ENCODE measurements around the gene ZNF414.
"Not testable (repeated sequence)": the region's sequence is repeated elsewhere in the genome, so short reads cannot be mapped to it uniquely, and the experiment has no call there.

The ZNF414 gene, protein sequence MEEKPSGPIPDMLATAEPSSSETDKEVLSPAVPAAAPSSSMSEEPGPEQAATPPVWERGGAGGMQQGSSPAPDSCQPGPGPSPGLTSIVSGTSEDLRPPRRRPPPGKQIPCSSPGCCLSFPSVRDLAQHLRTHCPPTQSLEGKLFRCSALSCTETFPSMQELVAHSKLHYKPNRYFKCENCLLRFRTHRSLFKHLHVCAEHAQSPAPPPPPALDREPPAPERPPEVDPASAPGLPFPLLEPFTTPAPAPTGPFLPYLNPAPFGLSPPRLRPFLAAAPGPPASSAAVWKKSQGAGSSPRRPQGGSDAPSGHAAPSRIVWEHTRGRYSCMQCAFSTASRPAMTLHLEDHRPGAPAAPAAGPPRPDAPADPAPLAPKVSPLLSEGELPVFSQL

DNA sequence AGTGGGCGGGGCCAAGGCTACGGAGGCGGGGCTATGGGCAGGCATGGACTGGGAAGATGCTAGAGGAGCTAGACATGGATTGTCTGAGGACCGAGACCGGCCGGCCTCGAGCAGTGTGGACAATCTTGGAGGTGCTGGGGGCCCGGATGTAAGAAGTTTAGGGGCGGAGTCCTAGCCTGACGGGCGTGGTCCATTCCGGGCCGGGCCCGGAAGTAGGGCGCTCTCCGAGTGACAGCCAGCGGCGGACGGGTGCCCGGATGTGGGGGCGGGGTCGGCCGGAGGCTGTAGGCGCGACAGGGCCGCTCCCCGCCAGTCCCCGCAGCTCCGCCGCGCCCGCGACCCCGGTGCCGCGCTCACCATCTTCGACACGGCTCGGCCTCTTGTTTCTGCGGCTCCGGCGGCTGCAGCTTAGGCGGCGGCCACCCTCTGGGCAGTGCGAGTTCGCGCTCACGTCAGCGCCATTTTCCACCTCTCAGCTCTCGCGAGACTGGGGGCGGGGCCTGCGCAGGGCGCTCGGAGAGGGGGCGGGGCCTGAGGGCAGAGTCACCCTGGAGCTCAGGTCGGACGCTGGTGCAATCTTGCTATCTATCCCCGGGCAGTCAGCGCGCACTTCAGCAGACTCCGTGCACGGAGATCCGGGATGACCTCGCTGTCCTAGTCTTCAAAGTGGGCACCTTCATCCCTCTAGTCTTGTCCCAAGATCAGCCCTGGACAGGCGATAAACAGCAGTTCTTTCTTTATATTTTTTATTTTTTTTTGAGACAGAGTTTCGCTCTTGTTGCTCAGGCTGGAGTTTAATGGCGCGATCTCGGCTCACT lies at the start of gene ZNF414:
ZNF414 (minus strand) TSS at position 481 of the 818 bp plus-strand sequence; CDS start at position 360, 121 bp downstream.
- peak; percentile 95 to 96 for DNase-seq

DNA sequence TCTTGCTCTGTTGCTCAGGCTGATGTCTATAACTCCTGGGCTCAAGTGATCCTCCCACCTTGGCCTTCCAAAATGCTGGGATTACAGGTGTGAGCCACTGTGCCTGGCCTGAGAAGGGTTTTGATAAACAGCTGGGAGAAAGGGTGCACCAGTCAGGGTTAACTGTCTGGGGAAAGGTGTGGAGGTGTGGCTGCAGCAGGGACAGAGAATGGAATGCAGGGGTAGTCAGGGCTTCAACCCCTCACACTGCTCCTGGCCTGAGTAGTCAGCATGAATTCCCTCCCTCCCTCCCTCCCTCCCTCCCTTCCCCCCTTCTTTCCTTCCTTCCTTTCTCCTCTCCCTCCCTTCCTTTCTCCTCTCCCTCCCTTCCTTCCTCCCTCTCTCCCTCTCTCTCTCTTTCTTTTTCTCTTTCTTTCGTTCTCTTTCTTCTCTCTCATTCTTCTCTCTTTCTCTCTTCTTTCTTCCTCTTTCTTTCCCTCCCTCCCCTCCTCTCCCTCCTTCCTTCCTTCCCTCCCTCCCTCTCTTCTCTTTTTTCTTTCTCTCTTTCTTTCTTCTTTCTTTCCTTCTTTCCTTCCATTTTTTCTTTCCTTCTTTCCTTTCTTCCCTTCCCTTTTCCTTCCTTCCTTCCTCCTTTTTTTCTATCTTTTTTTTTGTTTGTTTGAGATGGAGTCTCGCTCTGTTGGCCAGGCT lies 47.3 kb upstream of the ZNF414 start:
- no peak for DNase-seq

DNA sequence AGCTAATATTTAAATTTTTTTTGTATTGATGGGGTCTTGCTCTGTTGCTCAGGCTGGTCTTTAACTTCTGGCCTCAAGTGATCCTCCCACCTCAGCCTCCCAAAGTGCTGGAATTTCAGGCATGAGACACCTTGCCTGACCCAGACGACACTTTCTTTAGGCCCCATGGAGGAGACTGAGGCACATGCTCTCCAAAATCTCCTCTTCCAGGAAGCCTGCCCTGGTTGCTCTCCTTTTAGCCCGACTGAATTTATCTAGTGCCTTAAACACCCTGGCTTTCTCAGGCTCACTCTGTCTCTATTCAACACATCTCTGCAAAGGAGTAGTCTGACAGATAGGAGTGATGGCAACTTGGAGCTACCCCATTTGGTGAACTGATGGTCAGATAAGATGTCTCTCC lies 44.4 kb upstream of the ZNF414 start:
- DNase-seq: no peak

DNA sequence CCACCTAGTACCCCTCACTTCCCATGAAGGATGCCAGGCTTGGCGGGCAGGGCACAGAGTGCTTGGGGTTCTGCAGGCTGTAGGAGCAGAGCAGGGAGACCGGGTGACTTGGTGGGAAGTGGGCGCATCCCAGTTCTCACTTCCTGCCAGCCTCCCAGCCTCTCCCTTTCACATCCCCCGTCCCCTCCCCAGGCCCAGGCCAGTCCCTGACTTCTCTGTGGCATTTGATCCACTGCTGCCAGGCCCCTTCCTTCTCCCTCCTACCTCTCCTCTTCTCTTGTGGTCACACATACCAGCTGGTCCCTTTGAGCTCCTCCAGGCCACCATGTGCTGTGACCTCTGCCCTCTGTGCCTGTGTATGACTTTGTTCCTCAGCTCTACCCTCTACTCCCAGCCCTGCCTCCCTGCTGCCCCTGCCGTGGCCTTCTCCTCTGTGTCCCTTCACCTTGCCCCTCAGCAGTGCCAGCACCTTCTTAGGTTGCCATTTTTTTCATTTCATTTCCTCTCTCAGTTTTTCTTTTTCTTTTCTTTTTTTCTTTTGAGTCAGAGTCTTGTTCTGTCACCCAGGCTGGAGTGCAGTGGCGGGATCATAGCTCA lies 43.8 kb upstream of the ZNF414 start:
- no peak for DNase-seq

DNA sequence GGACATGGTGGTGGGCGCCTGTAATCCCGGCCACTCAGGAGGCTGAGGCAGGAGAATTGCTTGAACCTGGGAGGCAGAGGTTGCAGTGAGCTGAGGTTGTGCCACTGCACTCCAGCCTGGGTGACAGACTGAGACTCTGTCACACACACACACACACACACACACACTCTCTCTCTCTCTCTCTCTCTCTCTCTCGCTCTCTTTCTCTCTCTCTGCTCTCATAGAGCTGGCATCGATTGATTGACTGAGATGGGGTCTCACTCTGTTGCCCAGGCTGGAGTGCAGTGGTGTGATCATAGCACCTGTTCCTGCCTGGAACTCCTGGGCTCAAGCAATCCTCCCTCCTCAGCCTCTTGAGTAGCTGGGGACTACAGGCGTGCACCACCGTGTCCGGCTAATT lies 39.8 kb upstream of the ZNF414 start:
- not testable (repeated sequence) for DNase-seq

DNA sequence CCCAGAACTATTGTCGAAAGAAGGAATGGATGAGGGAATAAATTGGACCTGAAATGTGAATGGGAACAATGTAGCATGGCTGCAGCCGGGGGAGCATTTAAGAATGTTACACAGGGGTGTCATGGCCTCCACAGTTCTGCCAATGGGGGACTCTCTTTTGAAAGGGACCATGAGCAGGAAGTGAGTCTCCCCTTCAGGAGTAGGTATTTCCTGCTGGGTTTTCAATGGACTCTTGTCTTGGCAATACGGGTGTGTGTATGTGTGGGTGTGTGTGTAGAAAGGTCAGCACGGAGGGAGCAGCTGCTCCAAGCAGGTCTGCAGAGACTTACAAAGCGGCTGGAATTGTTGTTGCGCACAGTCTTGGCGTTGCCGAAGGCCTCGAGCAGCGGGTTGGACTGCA lies 38.8 kb upstream of the ZNF414 start:
- no peak for DNase-seq

DNA sequence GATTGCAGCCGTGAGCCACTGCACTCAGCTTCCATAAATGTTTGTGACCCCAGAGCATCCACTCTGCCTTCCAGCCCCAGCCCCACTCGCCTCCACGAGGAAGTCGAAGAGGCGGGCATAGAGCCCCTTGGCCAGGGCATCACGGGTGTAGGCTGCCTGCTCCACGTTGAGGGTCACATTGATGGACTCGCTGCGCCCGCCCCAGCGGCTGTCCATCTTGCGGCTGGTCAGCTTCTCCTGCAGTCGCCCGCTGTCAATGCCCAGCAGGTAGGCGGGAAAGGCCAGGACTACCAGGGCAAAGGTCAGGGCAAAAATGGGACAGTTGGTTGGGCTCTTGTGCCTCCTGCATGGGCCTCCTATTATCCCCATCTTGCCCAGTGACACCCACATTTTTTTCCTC lies 36.1 kb upstream of the ZNF414 start:
- DNase-seq: no peak

DNA sequence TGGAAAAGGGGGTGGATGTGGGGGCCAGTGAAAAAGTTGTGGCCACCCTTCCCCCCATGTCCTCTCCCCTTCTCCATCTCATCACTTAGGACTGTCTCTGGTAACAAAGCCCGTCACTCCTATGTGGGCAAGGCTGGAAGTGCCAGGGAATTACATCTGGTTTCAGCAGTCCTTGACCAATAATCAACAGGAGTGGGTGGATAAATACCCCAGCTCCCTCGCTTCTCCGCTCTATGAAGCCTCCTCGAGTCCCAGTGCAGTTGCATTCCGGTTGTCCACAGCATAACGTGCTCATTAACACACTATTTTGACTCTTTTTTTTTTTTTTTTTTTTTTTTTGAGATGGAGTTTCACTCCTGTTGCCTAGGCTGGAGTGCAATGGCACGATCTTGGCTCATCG lies 31.8 kb upstream of the ZNF414 start:
- no peak for DNase-seq

DNA sequence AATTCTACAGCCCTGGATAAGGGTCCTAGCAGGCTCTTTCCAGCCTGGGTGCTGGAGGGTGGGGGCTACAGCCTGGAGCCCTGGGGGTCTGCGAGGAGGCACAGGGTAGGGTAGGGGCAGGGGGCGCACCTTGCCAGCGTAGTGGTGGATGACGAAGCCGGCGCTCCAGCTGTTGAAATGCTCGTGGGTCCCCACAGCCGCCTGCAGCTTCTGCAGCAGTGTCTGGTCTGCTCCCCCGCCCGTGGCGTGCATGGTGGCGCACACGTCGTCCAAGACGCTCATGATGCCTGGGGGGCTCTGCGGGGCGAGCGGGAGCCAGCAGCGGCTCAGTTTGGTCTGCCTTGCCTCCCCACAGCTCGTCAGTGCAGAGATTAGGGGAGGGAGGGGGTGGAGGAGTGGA lies 30.2 kb upstream of the ZNF414 start:
- DNase-seq: no peak

DNA sequence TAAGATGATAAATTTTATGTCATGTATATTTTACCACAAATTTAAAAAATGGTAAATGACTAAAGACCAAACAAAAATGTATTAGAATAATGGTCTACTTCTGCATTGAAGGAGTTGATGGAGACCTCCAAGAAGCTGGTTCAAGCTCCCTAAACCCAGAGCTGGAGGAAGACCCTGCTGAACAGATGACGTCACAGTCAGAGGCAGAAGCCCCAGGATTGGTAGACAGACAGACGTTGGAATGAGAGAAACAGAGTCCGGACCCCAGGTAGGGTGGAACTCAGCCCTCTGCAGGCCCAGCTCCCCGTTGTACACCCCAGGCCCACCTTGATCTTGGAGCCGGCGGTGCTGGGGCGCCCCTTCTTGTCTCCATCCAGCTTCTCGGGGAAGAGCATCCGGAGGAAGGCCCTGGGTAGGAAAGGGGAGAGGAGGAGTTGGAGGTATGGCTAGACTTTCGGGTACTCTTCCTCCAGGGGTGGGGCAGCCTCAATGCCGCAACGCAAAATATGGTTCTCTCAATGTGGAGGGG lies 25.7 kb upstream of the ZNF414 start:
- DNase-seq: no peak

DNA sequence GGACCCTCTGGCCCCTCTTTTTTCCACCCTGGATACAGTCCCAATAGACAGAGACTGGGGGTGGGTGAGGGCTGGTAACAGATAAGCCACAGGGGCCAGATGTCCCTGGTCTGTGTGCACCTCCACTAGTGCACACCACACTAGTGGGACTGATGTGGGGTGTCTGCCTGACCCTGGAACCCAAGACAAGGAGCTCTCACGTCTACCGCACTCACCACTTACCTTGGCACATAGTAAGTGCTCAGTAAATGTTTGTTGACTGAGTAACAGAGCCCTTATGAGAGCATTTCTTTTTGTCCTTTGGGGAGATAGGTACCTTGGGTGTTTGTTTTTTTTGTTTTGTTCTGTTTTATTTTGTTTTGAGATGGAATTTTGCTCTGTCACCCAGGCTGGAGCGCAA lies 23.1 kb upstream of the ZNF414 start:
- DNase-seq: no peak

DNA sequence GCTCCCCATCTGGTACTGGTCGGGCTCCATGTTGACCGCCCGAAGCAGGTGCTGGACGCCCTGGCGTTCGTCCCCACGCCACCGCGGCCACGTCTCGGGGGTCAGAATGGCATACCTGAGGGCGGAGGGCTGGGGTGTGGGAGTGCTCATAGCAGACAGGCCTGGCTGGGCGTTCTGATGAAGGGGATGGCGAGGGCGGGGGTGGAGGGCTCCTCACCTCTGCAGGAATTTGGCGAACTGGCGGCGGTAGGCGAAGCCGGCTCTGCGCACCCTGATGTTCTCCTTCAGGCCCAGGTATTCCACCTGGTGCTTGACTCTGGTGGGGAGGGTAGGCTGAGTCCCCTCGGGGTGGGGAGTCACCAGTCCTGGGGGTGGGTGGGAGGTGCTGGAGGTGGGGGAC lies 22.3 kb upstream of the ZNF414 start:
- DNase-seq: no peak

DNA sequence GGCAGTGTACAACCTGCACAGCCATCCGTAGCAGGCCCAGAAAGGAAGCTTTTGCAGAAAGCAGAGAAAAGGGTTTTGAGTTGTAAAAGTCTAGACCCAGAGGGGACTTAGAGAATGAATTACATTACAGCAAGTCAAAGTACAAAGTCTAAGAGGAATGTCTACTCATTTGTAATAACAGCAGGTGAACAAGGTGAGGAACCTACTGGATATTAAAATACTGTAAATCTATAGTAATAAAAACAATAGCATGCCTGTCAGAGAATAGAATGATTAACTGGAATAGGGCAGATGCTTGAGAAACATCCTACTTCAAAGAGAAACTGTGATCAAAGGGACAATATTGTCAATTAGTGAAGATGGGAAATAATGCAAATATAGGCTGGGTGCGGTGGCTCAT lies 18.3 kb upstream of the ZNF414 start:
- no peak for DNase-seq

DNA sequence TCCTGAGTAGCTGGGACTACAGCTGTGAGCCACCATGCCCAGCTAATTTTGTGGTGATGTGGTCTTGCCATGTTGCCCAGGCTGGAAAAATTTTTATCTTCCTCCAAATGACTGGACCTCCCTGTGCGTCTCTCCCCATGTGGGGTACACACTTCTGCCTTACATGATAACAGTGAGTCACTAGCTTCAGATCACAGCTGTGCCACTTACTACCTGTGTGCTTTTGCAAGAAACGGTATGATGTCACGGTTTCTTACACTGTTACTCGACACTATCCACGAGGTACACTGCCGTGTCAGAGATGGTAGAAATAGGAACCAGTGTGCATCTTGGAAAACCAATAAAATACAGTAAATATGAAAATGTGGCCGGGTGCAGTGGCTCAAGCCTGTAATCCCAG lies 17.5 kb upstream of the ZNF414 start:
- DNase-seq: no peak

DNA sequence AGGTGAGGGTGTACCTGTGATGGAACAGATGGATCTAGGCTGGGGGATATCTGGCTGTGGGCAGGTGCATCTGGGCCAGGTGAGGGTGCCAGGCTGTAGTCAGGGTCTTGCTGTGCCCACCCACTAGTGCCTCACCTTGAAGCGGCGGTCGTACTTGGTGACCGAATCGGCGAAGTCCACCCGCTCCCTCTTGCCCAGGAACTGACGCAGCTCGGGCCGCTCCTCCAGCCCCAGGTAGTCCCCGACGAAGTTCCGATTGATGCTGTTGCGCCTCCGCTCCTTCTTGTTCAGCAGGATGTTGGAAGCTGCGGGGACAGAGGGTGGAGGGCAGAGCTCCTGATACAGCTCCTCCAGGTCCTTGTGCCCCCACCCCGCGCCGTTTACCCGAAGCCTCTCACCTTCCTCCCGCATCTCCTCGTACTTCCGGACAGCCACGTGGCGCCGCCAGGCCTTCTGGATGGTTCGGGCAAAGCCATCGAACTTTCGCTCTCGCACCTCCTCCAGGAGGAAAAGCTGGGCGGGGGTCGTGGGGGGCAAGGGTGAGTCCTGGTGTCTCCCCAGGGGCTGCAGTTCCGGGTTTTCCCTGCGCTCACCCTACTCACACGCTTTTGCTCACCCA lies 16.2 kb upstream of the ZNF414 start:
- no peak for DNase-seq

DNA sequence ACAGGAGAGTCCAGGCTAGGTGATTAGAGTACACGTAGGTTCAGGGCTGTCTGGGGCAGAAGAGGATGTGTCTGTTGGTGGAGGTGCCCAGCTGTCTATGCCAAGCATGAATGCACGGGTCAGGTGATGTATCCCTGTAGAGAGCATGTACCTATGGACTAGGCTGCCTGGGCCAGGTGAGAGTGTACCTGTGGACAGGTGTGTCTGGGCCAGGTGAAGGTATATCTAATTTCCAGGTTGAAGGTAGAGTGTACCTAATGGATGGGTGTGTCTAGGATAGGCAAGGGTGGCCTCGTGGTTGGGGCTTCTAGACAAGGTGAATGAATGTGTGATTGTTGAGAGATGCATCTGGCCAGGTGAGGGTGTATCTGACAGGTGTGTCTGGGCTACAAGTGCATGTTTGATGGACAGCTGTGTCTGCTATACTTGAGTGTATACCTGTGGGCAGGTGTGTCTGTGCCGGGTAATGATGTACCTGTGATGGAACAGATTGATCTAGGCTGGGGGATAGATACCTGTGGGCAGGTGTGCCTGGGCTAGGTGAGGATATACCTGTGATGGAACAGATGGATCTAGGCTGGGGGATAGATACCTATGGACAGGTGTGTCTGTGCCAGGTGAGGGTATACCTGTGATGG lies 15.5 kb upstream of the ZNF414 start:
- DNase-seq: no peak

DNA sequence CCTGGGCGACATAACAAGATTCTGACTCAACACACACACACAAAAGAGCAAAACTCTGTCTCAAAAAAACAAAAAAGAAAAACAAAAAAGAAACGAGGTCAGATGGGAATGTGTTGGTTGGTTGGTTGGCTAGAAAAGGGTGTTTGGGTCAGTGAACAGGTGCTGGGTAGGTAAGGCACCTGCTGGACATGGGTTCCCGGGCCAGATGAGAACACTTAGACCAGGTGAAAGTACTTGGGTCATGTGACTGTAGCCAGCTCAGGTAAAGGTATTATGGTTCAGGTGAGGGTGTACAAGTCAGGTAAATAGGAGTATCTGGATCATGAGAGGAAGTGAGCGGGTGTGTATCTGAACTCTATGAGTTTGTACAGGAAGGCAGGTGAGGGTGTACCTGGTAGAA lies 14.5 kb upstream of the ZNF414 start:
- no peak for DNase-seq

DNA sequence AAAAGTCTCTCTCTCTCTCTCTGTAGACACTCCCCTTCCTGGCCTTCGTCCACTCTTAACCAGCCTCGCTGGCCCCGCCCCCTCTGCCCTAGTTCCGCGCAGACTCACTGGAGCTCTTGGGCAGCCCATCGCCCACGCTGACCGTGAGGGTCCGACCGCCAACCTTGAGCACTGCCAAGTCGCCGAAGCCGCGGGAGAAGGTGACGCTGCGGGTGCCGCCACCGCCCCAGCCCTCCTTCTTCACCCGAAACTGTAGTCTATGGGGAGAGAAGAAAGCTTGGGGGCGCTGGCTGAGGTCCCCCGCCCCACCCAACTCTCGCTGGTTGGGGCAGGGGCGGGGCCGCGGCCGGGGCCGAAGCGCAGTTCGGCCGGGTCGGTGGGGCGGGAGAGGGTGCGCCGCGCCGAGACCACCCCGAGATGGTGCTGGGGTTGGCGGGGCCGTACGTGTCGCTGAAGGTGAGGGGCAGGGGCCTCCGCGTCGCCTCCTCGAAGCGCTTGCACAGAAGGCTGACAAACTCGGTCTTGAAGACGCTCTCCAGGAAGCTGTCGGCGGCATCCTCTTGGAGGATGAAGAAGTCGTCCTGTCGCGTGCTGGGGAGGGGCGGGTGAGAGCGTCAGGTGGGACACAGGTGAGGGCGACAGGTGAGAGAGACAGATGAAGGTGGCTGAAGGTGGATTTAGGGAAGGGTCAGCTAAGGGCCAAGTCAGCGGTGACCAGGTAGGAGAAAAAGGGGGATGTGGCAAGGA lies 12.6 kb upstream of the ZNF414 start:
- DNase-seq: peak in 1 of 2 donors; percentile 44

DNA sequence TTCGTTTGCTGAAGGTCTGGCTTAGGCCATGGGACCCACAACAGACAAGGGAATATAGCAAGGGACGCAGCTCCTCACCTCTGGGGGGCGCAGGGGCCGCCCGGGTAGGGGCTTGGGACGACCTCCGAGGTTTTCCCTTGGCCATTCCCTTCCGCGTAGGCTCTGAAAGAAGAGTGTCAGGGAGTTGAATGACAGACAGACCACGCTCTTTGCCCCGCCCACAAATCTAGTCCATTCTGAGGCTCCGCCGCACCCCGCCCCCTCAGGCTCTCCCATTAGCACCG lies 11.4 kb upstream of the ZNF414 start:
- no peak for DNase-seq

DNA sequence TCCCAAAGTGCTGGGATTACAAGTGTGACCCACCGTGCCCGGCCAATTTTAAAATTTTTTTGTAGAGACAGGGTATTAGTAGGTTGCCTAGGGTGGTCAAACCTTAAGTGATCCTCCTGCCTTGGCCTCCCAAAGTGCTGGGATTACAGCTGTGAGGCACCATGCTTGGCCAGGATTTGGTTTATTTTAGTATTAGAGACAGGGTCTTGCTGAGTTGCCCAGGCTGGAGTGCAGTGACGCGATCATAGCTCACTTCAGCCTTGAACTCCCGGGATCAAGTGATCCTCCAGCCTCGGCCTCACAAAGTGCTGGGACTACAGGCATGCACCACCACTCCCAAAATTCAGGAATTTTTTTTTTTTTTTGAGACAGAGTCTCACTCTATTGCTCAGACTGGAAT lies 5.4 kb upstream of the ZNF414 start:
- DNase-seq: no peak

DNA sequence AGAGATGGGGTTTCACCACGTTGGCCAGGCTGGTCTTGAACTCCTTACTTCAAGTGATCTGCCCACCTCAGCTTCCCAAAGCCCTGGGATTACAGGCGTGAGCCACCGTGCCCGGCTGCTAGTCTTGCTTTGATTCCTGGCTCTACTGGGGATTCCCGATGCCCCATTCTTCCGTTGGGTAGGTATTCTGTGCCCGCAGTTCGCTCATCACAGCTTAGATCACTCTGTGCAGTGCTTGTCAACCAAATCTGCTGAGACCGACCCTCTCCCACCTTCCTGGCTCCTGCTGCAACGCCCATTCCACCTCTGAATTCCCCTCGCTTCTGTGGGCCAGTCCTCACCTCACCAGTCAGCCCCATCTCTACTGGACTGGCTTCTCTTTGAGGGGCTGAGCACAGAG lies 4.6 kb upstream of the ZNF414 start:
- DNase-seq: no peak

All from CD4-positive, alpha-beta T cell treated with Interleukin-4 for 1 hour (primary cell).